Measurements from ENCODE around the gene IL19.

Gene IL19

GRCh38 chr1:206801467-206801866 lies 30.9 kb downstream of the IL19 start:
- no peak for DNase-seq

GRCh38 chr1:206802401-206802800 lies 31.8 kb downstream of the IL19 start:
- DNase-seq: no peak

GRCh38 chr1:206803221-206803730 lies 32.7 kb downstream of the IL19 start:
- DNase-seq: peak; percentile 76

- no peak for DNase-seq
Observed at GRCh38 chr1:206804156-206804737, 33.7 kb downstream of the IL19 start.

GRCh38 chr1:206805357-206805756 lies 34.8 kb downstream of the IL19 start:
- DNase-seq: no peak

- DNase-seq: peak; percentile 46
Observed at GRCh38 chr1:206808615-206809014, 38.0 kb downstream of the IL19 start.

- DNase-seq: no peak
Observed at GRCh38 chr1:206809504-206810084, 39.0 kb downstream of the IL19 start.

GRCh38 chr1:206812471-206812870 lies 41.9 kb downstream of the IL19 start:
- DNase-seq: no peak

GRCh38 chr1:206814716-206815341 lies 44.3 kb downstream of the IL19 start:
- no peak for DNase-seq

GRCh38 chr1:206816390-206817287 lies 46.1 kb downstream of the IL19 start:
- no peak for DNase-seq

GRCh38 chr1:206821493-206821892 lies 50.9 kb downstream of the IL19 start:
- DNase-seq: no peak

- DNase-seq: no peak
Observed at GRCh38 chr1:206823727-206824126, 53.2 kb downstream of the IL19 start.

GRCh38 chr1:206824331-206824730 lies 53.8 kb downstream of the IL19 start:
- DNase-seq: no peak

GRCh38 chr1:206826394-206826793 lies 55.8 kb downstream of the IL19 start:
- DNase-seq: no peak

- DNase-seq: no peak
Observed at GRCh38 chr1:206828061-206828460, 57.5 kb downstream of the IL19 start.

- no peak for DNase-seq
Observed at GRCh38 chr1:206828765-206829164, 58.2 kb downstream of the IL19 start.

GRCh38 chr1:206829282-206829681 lies 58.7 kb downstream of the IL19 start:
- DNase-seq: no peak

- DNase-seq: no peak
Observed at GRCh38 chr1:206829875-206830274, 59.3 kb downstream of the IL19 start.

- DNase-seq: no peak
Observed at GRCh38 chr1:206831650-206832049, 61.1 kb downstream of the IL19 start.

- no peak for DNase-seq
Observed at GRCh38 chr1:206832352-206832880, 61.8 kb downstream of the IL19 start.

- DNase-seq: no peak
Observed at GRCh38 chr1:206833106-206833680, 62.6 kb downstream of the IL19 start.

- DNase-seq: no peak
Observed at GRCh38 chr1:206833801-206834200, 63.2 kb downstream of the IL19 start.

- DNase-seq: no peak
Observed at GRCh38 chr1:206834217-206834616, 63.6 kb downstream of the IL19 start.
